IMR-90 (cell line): Measurements from ENCODE around the gene COG2. TPM values are rescaled to one million over a fixed set of nuclear protein-coding genes. Genes with fewer than 3 reads are reported as not detected.
"Not testable (repeated sequence)": the region's sequence is repeated elsewhere in the genome, so short reads cannot be mapped to it uniquely, and the experiment has no call there.

ENCODE experiments used
- ATAC-seq: fragments of 200-7000 bp; cut with Tn5 transposase; 2 replicates; pipeline ENCODE4 v1.9.1; 2020; ENCODE audit warnings: low read depth, mild to moderate bottlenecking, moderate library complexity
- BruUV-seq: library from RNA; stranded (reverse); fragments of 400-500 nt; replicated peaks from 2 replicates; lab custom pipeline; 2021; lab: Mats Ljungman, UMichigan
- CTCF ChIA-PET: fragments of 300-600 bp; formaldehyde crosslinking; extraction: SDS; loops from one replicate; lab custom pipeline; 2021; ENCODE audit warnings: antibody characterized with exemption; lab: Yijun Ruan, JAX
- POLR2A ChIA-PET: fragments of 300-600 bp; sonication (Branson Sonifier 250); formaldehyde crosslinking; loops from one replicate; lab custom pipeline; 2022; ENCODE audit warnings: antibody characterized with exemption; ENCODE audit not compliant: unreplicated experiment; lab: Charles Lee
- DNase-seq: peaks from one replicate; pipeline ENCODE4 v3.0.0; 2013
- H2AFZ ChIP-seq: replicated peaks from 2 replicates; pipeline ENCODE3; 2013; ENCODE audit warnings: low read length, mild to moderate bottlenecking; ENCODE audit not compliant: poor library complexity
- H2AK5ac ChIP-seq: 2 replicates; pipeline ENCODE4 v1.6.1; 2013; ENCODE audit warnings: low read depth, low read length, inconsistent platforms
- H2AK9ac ChIP-seq: replicated peaks from 2 replicates; pipeline ENCODE3; 2013; ENCODE audit warnings: mild to moderate bottlenecking, low read depth, low read length, moderate library complexity; ENCODE audit not compliant: poor library complexity
- H2BK120ac ChIP-seq: 2 replicates; pipeline ENCODE4 v1.6.1; 2013; ENCODE audit warnings: low read depth, low read length, inconsistent platforms
- H2BK15ac ChIP-seq: 3 replicates; pipeline ENCODE4 v1.6.1; 2013; ENCODE audit warnings: low read depth, low read length, inconsistent platforms
- H2BK20ac ChIP-seq: 2 replicates; pipeline ENCODE4 v1.6.1; 2013; ENCODE audit warnings: low read depth, mild to moderate bottlenecking, inconsistent platforms, low read length, moderate library complexity
- H2BK5ac ChIP-seq: 2 replicates; pipeline ENCODE4 v1.6.1; 2013; ENCODE audit warnings: mild to moderate bottlenecking, low read depth, low read length, inconsistent platforms; ENCODE audit not compliant: poor library complexity, severe bottlenecking
- H3K14ac ChIP-seq: replicated peaks from 2 replicates; pipeline ENCODE4 v1.6.1; 2013; ENCODE audit warnings: low read depth, low read length, inconsistent platforms
- H3K18ac ChIP-seq: 2 replicates; pipeline ENCODE4 v1.6.1; 2013; ENCODE audit warnings: low read depth, low read length, control low read depth
- H3K23ac ChIP-seq: 2 replicates; pipeline ENCODE4 v1.6.1; 2013; ENCODE audit warnings: low read depth, low read length, inconsistent platforms
- H3K27ac ChIP-seq: 2 replicates; pipeline ENCODE4 v1.5.1; 2013; ENCODE audit warnings: mild to moderate bottlenecking, control low read depth, low read length; ENCODE audit not compliant: insufficient read depth
- H3K27me3 ChIP-seq: 2 replicates; pipeline ENCODE4 v1.6.1; 2013; ENCODE audit warnings: low read length; ENCODE audit not compliant: control insufficient read depth, insufficient read depth
- H3K36me3 ChIP-seq: 2 replicates; pipeline ENCODE4 v1.6.1; 2013; ENCODE audit warnings: low read length, mixed read lengths; ENCODE audit not compliant: control insufficient read depth, insufficient read depth
- H3K4ac ChIP-seq: 2 replicates; pipeline ENCODE4 v1.6.1; 2013; ENCODE audit warnings: low read depth, low read length, inconsistent platforms
- H3K4me1 ChIP-seq: 2 replicates; pipeline ENCODE4 v1.6.1; 2013; ENCODE audit warnings: low read length, mixed read lengths; ENCODE audit not compliant: control insufficient read depth, insufficient read depth
- H3K4me2 ChIP-seq: 2 replicates; pipeline ENCODE4 v1.6.1; 2013; ENCODE audit warnings: low read depth, mild to moderate bottlenecking, control low read depth, low read length, moderate library complexity
- H3K4me3 ChIP-seq: 2 replicates; pipeline ENCODE4 v1.5.1; 2013; ENCODE audit warnings: low read depth, mild to moderate bottlenecking, control low read depth, low read length, moderate library complexity; ENCODE audit not compliant: insufficient read depth
- H3K56ac ChIP-seq: 2 replicates; pipeline ENCODE4 v1.6.1; 2013; ENCODE audit warnings: low read length, inconsistent platforms; ENCODE audit not compliant: insufficient read depth; ENCODE audit errors: extremely low read depth
- H3K79me1 ChIP-seq, 2 experiments: 2 replicates each; pipeline ENCODE4 v1.6.1; 2013; ENCODE audit warnings: low read length in 2 of 2, inconsistent platforms in 1 of 2, low read depth in 1 of 2
- H3K9ac ChIP-seq: 2 replicates; pipeline ENCODE4 v1.6.1; 2013; ENCODE audit warnings: low read depth, low read length, control low read depth
- H3K9me1 ChIP-seq: 2 replicates; pipeline ENCODE4 v1.6.1; 2013; ENCODE audit warnings: low read length, inconsistent platforms; ENCODE audit not compliant: insufficient read depth
- H3K9me3 ChIP-seq: 2 replicates; pipeline ENCODE4 v1.6.1; 2013; ENCODE audit warnings: low read length; ENCODE audit not compliant: control insufficient read depth, insufficient read depth
- H4K20me1 ChIP-seq: 2 replicates; pipeline ENCODE4 v1.6.1; 2013; ENCODE audit warnings: low read length, inconsistent platforms; ENCODE audit not compliant: insufficient read depth
- H4K5ac ChIP-seq: 2 replicates; pipeline ENCODE4 v1.6.1; 2013; ENCODE audit warnings: mild to moderate bottlenecking, low read depth, low read length, control low read depth
- H4K8ac ChIP-seq, 2 experiments: 2 replicates each; pipeline ENCODE4 v1.6.1; 2013; ENCODE audit warnings: low read depth in 2 of 2, low read length in 2 of 2, control low read depth in 1 of 2, inconsistent platforms in 1 of 2
- H4K91ac ChIP-seq: 2 replicates; pipeline ENCODE4 v1.6.1; 2013; ENCODE audit warnings: low read depth, low read length, inconsistent platforms; ENCODE audit not compliant: insufficient read depth
- ELK1 ChIP-seq: fragments of 150-350 bp; IDR thresholded peaks from 2 replicates; pipeline ENCODE4 v1.6.1; 2016; ENCODE audit warnings: low read depth, mild to moderate bottlenecking, low read length, moderate library complexity, borderline replicate concordance
- FOS ChIP-seq: fragments of 150-350 bp; IDR thresholded peaks from 2 replicates; pipeline ENCODE4 v1.6.1; 2016; ENCODE audit warnings: low read depth, low read length
- POLR2A ChIP-seq: IDR thresholded peaks from 2 replicates; pipeline ENCODE4 v1.6.1; 2012; ENCODE audit warnings: mild to moderate bottlenecking, low read depth, low read length
- USF2 ChIP-seq: fragments of 150-350 bp; IDR thresholded peaks from 2 replicates; pipeline ENCODE4 v1.6.1; 2017; ENCODE audit warnings: mild to moderate bottlenecking, antibody characterized with exemption, low read length, low read depth
- WGBS, 2 experiments: methylation state at CpG; one replicate each; pipeline versions ENCODE4 v1.1.5 to v1.1.7; 2013; ENCODE audit warnings: missing lambda C conversion rate in 2 of 2; ENCODE audit not compliant: insufficient read length in 1 of 2; ENCODE audit errors: extremely low coverage in 2 of 2; 5-methylcytosine and 5-hydroxymethylcytosine counted together
- dilution Hi-C: fragments of 300-500 bp; cut with HindIII; formaldehyde crosslinking; loops from one replicate; pipeline ENCODE4 v1.14.3; 2018; ENCODE audit warnings: low sequenced_read_pairs; ENCODE audit not compliant: unreplicated experiment
- in situ Hi-C: fragments of 300-500 bp; cut with MboI; formaldehyde crosslinking; loops from 3 replicates; pipeline ENCODE4 v1.14.3; 2019; ENCODE audit warnings: low sequenced_read_pairs, inconsistent platforms, mixed read lengths
- intact Hi-C: fragments of 100-400 bp; cut with micrococcal nuclease; formaldehyde crosslinking; loops from 2 replicates; pipeline ENCODE4 v1.10.0; 2022
- polyA plus RNA-seq, 3 experiments: library from polyadenylated mRNA; depleted of rRNA; stranded (reverse); fragments of >200 nt; gene quantifications; 2 replicates each; pipeline ENCODE4 v1.2.3, GENCODE V29; 2012; ENCODE audit warnings: low replicate concordance in 1 of 3
- total RNA-seq: library from RNA; depleted of rRNA; stranded (reverse); fragments of >200 nt; gene quantifications from 2 replicates; pipeline ENCODE4 v1.2.3, GENCODE V29; 2012

The COG2 gene
- total and polyA plus RNA-seq, 2 of the 4 experiments (the other 2 are of a cell fraction), result 9.1 to 16.7 TPM

GRCh38 chr1:230599926-230600656, 42.2 kb upstream of the COG2 start:
- Histone ChIP-seq H4K91ac (no peak overlapping the region), H2BK20ac (no peak overlapping the region), H3K4me1 (no peaks in the 10 kb centered on the region), H3K4ac (no peak overlapping the region), H4K8ac (no peak overlapping the region), H3K9ac (no peak overlapping the region), H3K4me3 (no peak overlapping the region), H2BK15ac (no peak overlapping the region), H3K79me1 (no peaks in the 10 kb centered on the region), H2BK5ac (no peak overlapping the region), H3K18ac (no peak overlapping the region), H2BK120ac (no peak overlapping the region), H3K56ac (no peak overlapping the region), H2AK9ac (no peak overlapping the region), H4K5ac (no peak overlapping the region), H4K20me1 (no peaks in the 10 kb centered on the region), H3K9me3 (no peaks in the 10 kb centered on the region), H2AFZ (no peak overlapping the region), H2AK5ac (no peak overlapping the region), H3K23ac (no peak overlapping the region), H3K27me3 (no peaks in the 10 kb centered on the region), H3K9me1 (no peaks in the 10 kb centered on the region), H3K4me2 (no peak overlapping the region), H3K36me3 (no peaks in the 10 kb centered on the region), H3K27ac (no peak overlapping the region), H3K14ac (no peak overlapping the region)
- no TSS peak for BruUV-seq
- intact Hi-C loops, result no loop called here
- no peak for DNase-seq
- ATAC-seq, result no peak
- ChIA-PET CTCF (no interaction called here), POLR2A (no interaction called here)
- TF ChIP-seq FOS, result no peak
- no peak for TF ChIP-seq ELK1
- no peak for TF ChIP-seq USF2
- TF ChIP-seq POLR2A, result no peak
- in situ Hi-C loops, result loop anchor here (25.0 kb wide), 1 partner anchor 563 kb away; no protein-coding TSS in a partner anchor
- 22% methylated on average over 3 of the region's 4 CpGs; no CpG with 5 or more reads in 1 of the 2 experiments for WGBS, 2 experiments
- dilution Hi-C loops, result no loop called here

- H4K91ac ChIP-seq, H3K56ac ChIP-seq, H3K9ac ChIP-seq, intact Hi-C loops, H3K4ac ChIP-seq, H2AK5ac ChIP-seq, H4K8ac ChIP-seq, DNase-seq, CTCF ChIA-PET, H2BK20ac ChIP-seq, H2BK15ac ChIP-seq, H3K9me1 ChIP-seq, H4K20me1 ChIP-seq, POLR2A ChIA-PET, H3K23ac ChIP-seq, H2AFZ ChIP-seq, H3K4me3 ChIP-seq, BruUV-seq, H3K4me2 ChIP-seq, H2BK120ac ChIP-seq, H3K4me1 ChIP-seq, H2BK5ac ChIP-seq, H4K5ac ChIP-seq, in situ Hi-C loops, H3K36me3 ChIP-seq, H3K18ac ChIP-seq, H3K27ac ChIP-seq, H3K14ac ChIP-seq, H2AK9ac ChIP-seq, dilution Hi-C loops, ATAC-seq, H3K9me3 ChIP-seq, H3K79me1 ChIP-seq, H3K27me3 ChIP-seq: not testable (repeated sequence)
- no CpG with 5 or more reads among the region's 2 CpGs for WGBS, 2 experiments
Measured at GRCh38 chr1:230600657-230601400, 41.5 kb upstream of the COG2 start.
